Loucy (cell line): ENCODE results near the gene ESRRA.
A peak's percentile ranks its signal among the peaks of the same experiment; 100 is the strongest.

ENCODE experiments used
- H2AFZ ChIP-seq: fragments of 200-600 bp; sonication (generic); 2 replicates; pipeline ENCODE4 v1.6.0; 2016; ENCODE audit warnings: antibody characterized with exemption, mild to moderate bottlenecking, low read length, moderate library complexity
- H3F3A ChIP-seq: fragments of 200-600 bp; 2 replicates; pipeline ENCODE4 v1.6.0; 2016; ENCODE audit warnings: antibody characterized with exemption, low read depth, mild to moderate bottlenecking
- H3K27me3 ChIP-seq: fragments of 200-600 bp; sonication (generic); 2 replicates; pipeline ENCODE4 v1.6.1; 2014; ENCODE audit warnings: low read length, mild to moderate bottlenecking; ENCODE audit not compliant: insufficient read depth, poor library complexity, severe bottlenecking
- H3K36me3 ChIP-seq: fragments of 200-600 bp; sonication (generic); 2 replicates; pipeline ENCODE4 v1.6.1; 2016; ENCODE audit warnings: low read length; ENCODE audit not compliant: insufficient read depth
- H3K4me1 ChIP-seq: fragments of 200-600 bp; sonication (generic); 2 replicates; pipeline ENCODE4 v1.5.1; 2014; ENCODE audit warnings: low read length, mild to moderate bottlenecking; ENCODE audit not compliant: insufficient read depth, poor library complexity, severe bottlenecking
- H3K4me2 ChIP-seq: fragments of 200-600 bp; sonication (generic); 2 replicates; pipeline ENCODE4 v1.6.0; 2014; ENCODE audit warnings: antibody characterized with exemption, low read length, low read depth, mild to moderate bottlenecking; ENCODE audit not compliant: poor library complexity, severe bottlenecking
- H3K4me3 ChIP-seq: fragments of 200-600 bp; sonication (generic); 2 replicates; pipeline ENCODE4 v1.5.1; 2014; ENCODE audit warnings: low read length, mild to moderate bottlenecking, mixed read lengths; ENCODE audit not compliant: poor library complexity, severe bottlenecking
- H3K79me2 ChIP-seq: fragments of 200-600 bp; sonication (generic); 2 replicates; pipeline ENCODE4 v1.6.1; 2014; ENCODE audit warnings: low read length; ENCODE audit not compliant: insufficient read depth
- H3K9ac ChIP-seq: fragments of 200-600 bp; sonication (generic); 2 replicates; pipeline ENCODE4 v1.6.0; 2014; ENCODE audit warnings: mild to moderate bottlenecking, low read depth, low read length, moderate library complexity; ENCODE audit not compliant: poor library complexity, severe bottlenecking
- H3K9me2 ChIP-seq: fragments of 200-600 bp; sonication (generic); replicated peaks from 2 replicates; pipeline ENCODE4 v1.6.1; 2016; ENCODE audit warnings: low read depth, low read length, mixed read lengths
- H3K9me3 ChIP-seq: fragments of 200-600 bp; sonication (generic); 2 replicates; pipeline ENCODE4 v1.6.1; 2014; ENCODE audit warnings: mild to moderate bottlenecking, antibody characterized with exemption, low read length, low read depth; ENCODE audit not compliant: insufficient read depth
- H4K20me1 ChIP-seq: fragments of 200-600 bp; sonication (generic); 2 replicates; pipeline ENCODE4 v1.6.0; 2014; ENCODE audit warnings: antibody characterized with exemption, low read length, mild to moderate bottlenecking; ENCODE audit not compliant: insufficient read depth, poor library complexity, severe bottlenecking
- EZH2phosphoT487 ChIP-seq: fragments of 200-600 bp; IDR thresholded peaks from 2 replicates; pipeline ENCODE4 v1.6.1; 2018; ENCODE audit warnings: antibody characterized with exemption, mild to moderate bottlenecking, moderate library complexity, borderline replicate concordance
- TF ChIP-seq, protein P1 (sequence below): fragments of 200-600 bp; sonication (generic); conservative IDR thresholded peaks from 2 replicates; pipeline ENCODE4 v1.5.1; 2014; ENCODE audit warnings: mild to moderate bottlenecking, antibody characterized with exemption, low read length

The ESRRA gene

DNA sequence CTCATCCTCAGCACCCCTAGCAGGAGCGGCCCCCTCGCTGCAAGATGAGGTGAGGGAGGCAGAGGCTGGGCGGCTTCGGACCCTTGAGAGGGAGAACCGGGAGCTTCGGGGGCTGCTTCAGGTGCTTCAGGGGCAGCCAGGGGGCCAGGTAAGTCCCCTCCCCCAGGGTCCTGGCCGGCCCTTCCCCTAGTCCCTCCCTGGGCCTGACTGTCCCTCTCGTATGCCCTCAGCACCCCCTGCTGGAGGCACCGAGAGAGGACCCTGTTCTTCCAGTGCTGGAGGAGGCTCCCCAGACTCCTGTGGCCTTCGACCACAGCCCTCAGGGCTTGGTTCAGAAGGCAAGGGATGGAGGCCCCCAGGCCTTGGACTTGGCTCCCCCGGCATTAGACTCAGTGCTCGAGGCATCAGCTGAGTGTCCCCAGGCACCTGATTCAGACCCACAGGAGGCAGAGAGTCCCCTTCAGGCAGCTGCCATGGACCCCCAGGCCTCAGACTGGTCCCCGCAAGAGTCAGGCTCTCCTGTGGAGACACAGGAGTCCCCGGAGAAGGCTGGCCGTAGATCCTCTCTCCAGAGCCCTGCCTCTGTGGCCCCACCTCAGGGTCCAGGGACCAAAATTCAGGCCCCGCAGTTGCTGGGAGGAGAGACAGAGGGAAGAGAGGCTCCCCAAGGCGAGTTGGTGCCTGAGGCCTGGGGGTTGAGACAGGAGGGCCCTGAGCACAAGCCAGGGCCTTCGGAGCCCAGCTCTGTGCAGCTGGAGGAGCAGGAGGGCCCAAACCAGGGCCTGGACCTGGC lies 38.6 kb downstream of the ESRRA start:
- no peak for TF ChIP-seq EZH2phosphoT487
- TF ChIP-seq, protein P1, sequence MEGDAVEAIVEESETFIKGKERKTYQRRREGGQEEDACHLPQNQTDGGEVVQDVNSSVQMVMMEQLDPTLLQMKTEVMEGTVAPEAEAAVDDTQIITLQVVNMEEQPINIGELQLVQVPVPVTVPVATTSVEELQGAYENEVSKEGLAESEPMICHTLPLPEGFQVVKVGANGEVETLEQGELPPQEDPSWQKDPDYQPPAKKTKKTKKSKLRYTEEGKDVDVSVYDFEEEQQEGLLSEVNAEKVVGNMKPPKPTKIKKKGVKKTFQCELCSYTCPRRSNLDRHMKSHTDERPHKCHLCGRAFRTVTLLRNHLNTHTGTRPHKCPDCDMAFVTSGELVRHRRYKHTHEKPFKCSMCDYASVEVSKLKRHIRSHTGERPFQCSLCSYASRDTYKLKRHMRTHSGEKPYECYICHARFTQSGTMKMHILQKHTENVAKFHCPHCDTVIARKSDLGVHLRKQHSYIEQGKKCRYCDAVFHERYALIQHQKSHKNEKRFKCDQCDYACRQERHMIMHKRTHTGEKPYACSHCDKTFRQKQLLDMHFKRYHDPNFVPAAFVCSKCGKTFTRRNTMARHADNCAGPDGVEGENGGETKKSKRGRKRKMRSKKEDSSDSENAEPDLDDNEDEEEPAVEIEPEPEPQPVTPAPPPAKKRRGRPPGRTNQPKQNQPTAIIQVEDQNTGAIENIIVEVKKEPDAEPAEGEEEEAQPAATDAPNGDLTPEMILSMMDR: peak; percentile 51
- Histone ChIP-seq H3K36me3 (no peaks in the 10 kb centered on the region; the same call in 1 of the 2 replicates), H3K9me2 (no peaks in the 10 kb centered on the region), H3K27me3 (no peaks in the 10 kb centered on the region), H4K20me1 (peaks cover 22% of the 10 kb centered on the region), H3K4me1 (peaks cover 22% of the 10 kb centered on the region), H3F3A (no peaks in the 10 kb centered on the region), H3K79me2 (peaks cover 19% of the 10 kb centered on the region; the same call in 1 of the 2 replicates), H3K9ac (no peak overlapping the region), H3K4me3 (no peak overlapping the region), H2AFZ (no peak overlapping the region), H3K9me3 (no peaks in the 10 kb centered on the region), H3K4me2 (no peak overlapping the region)

DNA sequence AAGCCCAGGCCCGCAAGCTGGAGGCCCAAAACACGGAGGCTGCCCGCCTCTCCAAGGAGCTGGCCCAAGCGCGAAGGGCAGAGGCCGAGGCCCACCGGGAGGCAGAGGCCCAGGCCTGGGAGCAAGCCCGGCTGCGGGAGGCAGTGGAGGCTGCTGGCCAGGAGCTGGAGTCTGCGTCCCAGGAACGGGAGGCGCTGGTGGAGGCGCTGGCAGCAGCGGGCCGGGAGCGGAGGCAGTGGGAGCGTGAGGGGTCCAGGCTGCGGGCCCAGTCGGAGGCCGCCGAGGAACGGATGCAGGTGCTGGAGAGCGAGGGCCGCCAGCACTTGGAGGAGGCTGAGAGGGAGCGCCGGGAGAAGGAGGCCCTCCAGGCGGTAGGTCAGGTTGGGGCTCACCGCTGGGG lies 39.5 kb downstream of the ESRRA start:
- Histone ChIP-seq H3K79me2 (peaks cover 11% of the 10 kb centered on the region; the same call in 1 of the 2 replicates), H3K4me1 (peaks cover 14% of the 10 kb centered on the region), H3K4me3 (no peak overlapping the region), H3F3A (no peaks in the 10 kb centered on the region), H4K20me1 (peaks cover 22% of the 10 kb centered on the region), H3K36me3 (no peaks in the 10 kb centered on the region; the same call in 1 of the 2 replicates), H2AFZ (no peak overlapping the region), H3K9ac (no peak overlapping the region), H3K4me2 (no peak overlapping the region), H3K9me3 (no peaks in the 10 kb centered on the region), H3K27me3 (no peaks in the 10 kb centered on the region), H3K9me2 (no peaks in the 10 kb centered on the region)
- TF ChIP-seq, protein P1: no peak
- no peak for TF ChIP-seq EZH2phosphoT487

DNA sequence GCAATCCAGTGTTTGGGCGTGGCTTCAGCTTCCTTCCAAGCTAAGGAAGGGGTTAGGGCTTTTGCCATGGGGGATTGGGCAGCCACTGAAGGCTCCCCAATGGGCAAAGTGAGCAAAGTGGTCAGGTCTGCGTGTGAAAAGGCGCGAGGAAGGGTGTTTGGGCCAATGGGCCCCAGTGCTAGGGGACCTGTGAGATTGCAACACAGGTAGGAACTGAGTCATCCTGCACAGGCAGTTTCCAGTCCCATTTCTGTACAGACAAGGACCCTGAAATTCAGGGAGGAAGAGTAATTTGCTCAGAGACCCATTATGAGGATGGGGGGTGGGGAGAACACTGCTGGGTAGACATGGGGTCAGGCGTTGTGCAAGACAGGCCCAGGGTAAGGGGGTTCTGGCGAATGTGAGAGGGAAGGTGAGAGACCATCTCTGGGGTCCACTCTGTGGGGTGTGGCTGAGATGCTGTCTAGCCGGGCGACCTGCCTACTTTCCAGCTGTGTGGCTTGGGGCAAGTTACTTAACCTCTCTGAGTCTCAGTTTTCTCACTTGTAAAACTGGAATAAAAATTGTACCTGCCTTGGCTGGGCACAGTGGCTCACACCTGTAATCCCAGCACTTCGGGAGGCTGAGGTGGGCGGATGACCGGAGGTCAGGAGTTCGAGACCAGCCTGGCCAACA lies 42.0 kb downstream of the ESRRA start:
- Histone ChIP-seq H3K79me2 (no peaks in the 10 kb centered on the region), H3K9ac (no peak overlapping the region), H3K4me1 (peaks cover 9% of the 10 kb centered on the region), H3K9me2 (no peaks in the 10 kb centered on the region), H3K4me3 (no peak overlapping the region), H3K27me3 (no peaks in the 10 kb centered on the region), H3K36me3 (no peaks in the 10 kb centered on the region; the same call in 1 of the 2 replicates), H2AFZ (no peak overlapping the region), H3K4me2 (no peak overlapping the region), H3F3A (no peaks in the 10 kb centered on the region), H4K20me1 (peaks cover 7% of the 10 kb centered on the region), H3K9me3 (no peaks in the 10 kb centered on the region)
- no peak for TF ChIP-seq EZH2phosphoT487
- TF ChIP-seq, protein P1: no peak
